HepG2 (cell line): ENCODE measurements around the gene GRIK4. TPM values are rescaled to one million over a fixed set of nuclear protein-coding genes. Genes with fewer than 3 reads are reported as not detected.

Experiments
- ATAC-seq: fragments of 200-7000 bp; cut with Tn5 transposase; 3 replicates; pipeline ENCODE4 v1.9.1; 2020; ENCODE audit warnings: mild to moderate bottlenecking, moderate library complexity
- BruUV-seq: library from RNA; stranded (reverse); fragments of 400-500 nt; replicated peaks from 2 replicates; lab custom pipeline; 2021; lab: Mats Ljungman, UMichigan
- CTCF ChIA-PET: fragments of 300-600 bp; formaldehyde crosslinking; extraction: SDS; loops from one replicate; lab custom pipeline; 2021; ENCODE audit warnings: low total read pairs, inconsistent platforms, low intra/inter-chr PET ratio; lab: Yijun Ruan, JAX
- POLR2A ChIA-PET: fragments of 350-600 bp; sonication (Branson Sonifier 250); formaldehyde crosslinking; loops from one replicate; lab custom pipeline; 2020; ENCODE audit warnings: antibody characterized with exemption, inconsistent platforms; lab: Yijun Ruan, JAX
- DNase-seq: peaks from one replicate; pipeline ENCODE4 v3.0.0-alpha.2; 2015; ENCODE audit warnings: low spot score
- FAIRE-seq: peaks from 3 replicates; lab custom pipeline; 2011; peaks lifted over from hg19 to GRCh38; lab: Jason Lieb, UNC
- H2AFZ ChIP-seq: one replicate; pipeline ENCODE4 v1.6.1; 2011; ENCODE audit warnings: low read length, inconsistent platforms
- H3K27ac ChIP-seq: fragments of 300-600 bp; 3 replicates; pipeline ENCODE4 v1.8.0; 2011; ENCODE audit warnings: mixed run types, mild to moderate bottlenecking, mixed read lengths, low read length, inconsistent platforms; ENCODE audit not compliant: insufficient read depth; ENCODE audit errors: extremely low read length
- H3K27me3 ChIP-seq, 2 experiments: fragments of 200-600 bp in 1 of 2; 2 replicates in 1 of 2; 3 replicates in 1 of 2; pipeline versions ENCODE4 v1.6.0 to v1.8.0; 2011; ENCODE audit warnings: low read length in 2 of 2, mild to moderate bottlenecking in 2 of 2, moderate library complexity in 2 of 2, inconsistent platforms in 1 of 2; ENCODE audit not compliant: insufficient read depth in 2 of 2, control insufficient read depth in 1 of 2
- H3K36me3 ChIP-seq, 2 experiments: fragments of 200-600 bp in 1 of 2; replicated peaks in 1 of 2; 2 replicates in 1 of 2; 3 replicates in 1 of 2; pipeline versions ENCODE4 v1.5.1 to v1.8.0; 2011; ENCODE audit warnings: low read length in 2 of 2, inconsistent platforms in 1 of 2; ENCODE audit not compliant: insufficient read depth in 2 of 2, control insufficient read depth in 1 of 2
- H3K4me1 ChIP-seq: 2 replicates; pipeline ENCODE4 v1.5.1; 2012; ENCODE audit warnings: low read length, inconsistent platforms; ENCODE audit not compliant: insufficient read depth
- H3K4me2 ChIP-seq: 2 replicates; pipeline ENCODE4 v1.6.0; 2011; ENCODE audit warnings: low read depth, low read length, inconsistent platforms
- H3K4me3 ChIP-seq, 3 experiments: fragments of 200-600 bp in 1 of 3; sonication (generic), shearing (Covaris generic) in 1 of 3; replicated peaks in 1 of 3; 2 replicates each; pipeline ENCODE4 v1.5.1; 2011 to 2016; ENCODE audit warnings: low read length in 3 of 3, inconsistent platforms in 2 of 3, low read depth in 2 of 3, mild to moderate bottlenecking in 2 of 3, control low read depth in 1 of 3, mixed read lengths in 1 of 3; ENCODE audit not compliant: insufficient read depth in 1 of 3
- H3K79me2 ChIP-seq: one replicate; pipeline ENCODE4 v1.6.1; 2011; ENCODE audit warnings: low read length, inconsistent platforms; ENCODE audit not compliant: insufficient read depth
- H3K9ac ChIP-seq: 2 replicates; pipeline ENCODE4 v1.6.0; 2011; ENCODE audit warnings: mild to moderate bottlenecking, low read depth, low read length, inconsistent platforms; ENCODE audit not compliant: insufficient read depth
- H3K9me3 ChIP-seq: 2 replicates; pipeline ENCODE4 v1.5.1; 2012; ENCODE audit warnings: mild to moderate bottlenecking, low read length
- H4K20me1 ChIP-seq: 2 replicates; pipeline ENCODE4 v1.6.0; 2011; ENCODE audit warnings: inconsistent platforms, mild to moderate bottlenecking, low read length, moderate library complexity; ENCODE audit not compliant: insufficient read depth
- DRAP1 ChIP-seq: IDR thresholded peaks from 2 replicates; pipeline ENCODE4 v1.6.1; 2016; ENCODE audit warnings: missing genetic modification reagents, missing compliant biosample characterization
- EZH2 ChIP-seq: conservative IDR thresholded peaks from 2 replicates; pipeline ENCODE4 v1.6.1; 2012; ENCODE audit warnings: mild to moderate bottlenecking, low read depth, low read length, moderate library complexity
- FUBP1 ChIP-seq: sonication (generic); formaldehyde crosslinking; IDR thresholded peaks from 2 replicates; pipeline ENCODE4 v1.5.1; 2020; ENCODE audit warnings: missing genetic modification reagents, mild to moderate bottlenecking, borderline replicate concordance
- GATAD1 ChIP-seq: IDR thresholded peaks from 2 replicates; pipeline ENCODE4 v1.6.1; 2016; ENCODE audit warnings: missing genetic modification reagents, missing compliant biosample characterization
- LRRFIP1 ChIP-seq: sonication (generic); formaldehyde crosslinking; conservative IDR thresholded peaks from 2 replicates; pipeline ENCODE4 v1.4.0; 2020; ENCODE audit warnings: missing genetic modification reagents
- NCOA1 ChIP-seq: sonication (generic); formaldehyde crosslinking; IDR thresholded peaks from 2 replicates; pipeline ENCODE4 v1.9.0; 2021; ENCODE audit warnings: missing genetic modification reagents
- NFIC ChIP-seq: IDR thresholded peaks from 2 replicates; pipeline ENCODE4 v1.6.1; 2012; ENCODE audit warnings: mild to moderate bottlenecking, low read length, inconsistent platforms
- ZBTB1 ChIP-seq: sonication (generic); formaldehyde crosslinking; IDR thresholded peaks from 2 replicates; pipeline ENCODE4 v1.4.0; 2020; ENCODE audit warnings: missing genetic modification reagents, borderline replicate concordance
- ZFP36L1 ChIP-seq: sonication (generic); formaldehyde crosslinking; IDR thresholded peaks from 2 replicates; pipeline ENCODE4 v1.8.0; 2022; ENCODE audit warnings: mild to moderate bottlenecking, missing genetic modification reagents, moderate library complexity
- ZMYM2 ChIP-seq: sonication (generic); formaldehyde crosslinking; IDR thresholded peaks from 2 replicates; pipeline ENCODE4 v1.8.0; 2022; ENCODE audit warnings: mild to moderate bottlenecking, missing genetic modification reagents
- ZNF281 ChIP-seq: sonication (generic); formaldehyde crosslinking; IDR thresholded peaks from 2 replicates; pipeline ENCODE4 v1.4.0; 2020; ENCODE audit warnings: missing genetic modification reagents, borderline replicate concordance
- ZNF431 ChIP-seq: sonication (generic); formaldehyde crosslinking; IDR thresholded peaks from 2 replicates; pipeline ENCODE4 v1.9.0; 2022; ENCODE audit warnings: missing genetic modification reagents, low read depth, mild to moderate bottlenecking, borderline replicate concordance
- ZSCAN20 ChIP-seq: sonication (generic); formaldehyde crosslinking; IDR thresholded peaks from 2 replicates; pipeline ENCODE4 v1.4.0; 2020; ENCODE audit warnings: missing genetic modification reagents, mild to moderate bottlenecking, borderline replicate concordance
- WGBS: methylation state at CpG from one replicate; pipeline ENCODE4 v1.1.6; 2017; ENCODE audit warnings: low lambda C conversion rate; 5-methylcytosine and 5-hydroxymethylcytosine counted together
- in situ Hi-C: cut with HindIII; loops from 2 replicates; pipeline ENCODE4 v1.10.0; 2017; ENCODE audit warnings: low pct_unique_long_range_greater_than_20kb; ENCODE audit not compliant: extremely low pct_ligation_motif_present
- intact Hi-C: fragments of 100-400 bp; cut with micrococcal nuclease; formaldehyde crosslinking; loops from one replicate; pipeline ENCODE4 v1.10.0; 2022; ENCODE audit not compliant: unreplicated experiment
- polyA plus RNA-seq, 8 experiments: library from polyadenylated mRNA; depleted of rRNA in 3 of 8; stranded (reverse) in 7 of 8; unstranded in 1 of 8; fragments of >200 nt; fragmentation: Illumina TruSeq in 4 of 8; extraction: Trizol in 4 of 8; gene quantifications; 2 replicates each; pipeline versions ENCODE4 v1.2.1 to v1.2.3, GENCODE V29; 2011 to 2016; ENCODE audit warnings: low read depth in 4 of 8, missing spikeins in 1 of 8, mixed read lengths in 1 of 8; ENCODE audit not compliant: insufficient read depth in 1 of 8
- total RNA-seq, 5 experiments: library from RNA; depleted of rRNA; stranded (reverse); fragments of >200 nt; fragmentation: Illumina TruSeq; extraction: Trizol; gene quantifications; 2 replicates each; pipeline ENCODE4 v1.2.3, GENCODE V29; 2016; ENCODE audit warnings: low read depth in 1 of 5

Gene GRIK4
- total and polyA plus RNA-seq, 2 of the 13 experiments (the other 11 are each of a cell fraction or from before 2014, with no cell fraction given) = 0.04 to 0.07 TPM

GRCh38 chr11:120903686-120904085 is 392.1 kb downstream of the GRIK4 start:
- peaks cover 24% of the 10 kb centered on the region for H3K4me1 ChIP-seq
- WGBS = 31% methylated on average over 9 of the region's 9 CpGs
- H3K36me3 ChIP-seq = no peaks in the 10 kb centered on the region
- TF ChIP-seq ZNF431 (no peak), ZMYM2 (CRISPR knock-in tag) (no peak), ZFP36L1 (no peak), FUBP1 (no peak), NFIC (no peak), ZNF281 (no peak), EZH2 (no peak), DRAP1 (CRISPR knock-in tag) (no peak), ZSCAN20 (CRISPR knock-in tag) (no peak), ZBTB1 (CRISPR knock-in tag) (no peak), LRRFIP1 (CRISPR knock-in tag) (no peak), GATAD1 (CRISPR knock-in tag) (no peak), NCOA1 (CRISPR knock-in tag) (no peak)
- CTCF ChIA-PET = no interaction called here
- no peaks in the 10 kb centered on the region for H3K9me3 ChIP-seq
- H3K79me2 ChIP-seq = no peaks in the 10 kb centered on the region
- H3K4me3 ChIP-seq = no peak overlapping the region
- BruUV-seq = no TSS peak
- intact Hi-C loops (no loop called here), in situ Hi-C loops (no loop called here)
- H3K4me2 ChIP-seq = no peak overlapping the region
- no peaks in the 10 kb centered on the region for H4K20me1 ChIP-seq
- FAIRE-seq = no peak
- peaks cover 1 to 20% of the 10 kb centered on the region in 2 experiments; a peak in 2 of 5 replicates for H3K27me3 ChIP-seq
- no peak overlapping the region for H3K9ac ChIP-seq
- POLR2A ChIA-PET = no interaction called here
- ATAC-seq = no peak
- H3K27ac ChIP-seq = no peak overlapping the region
- DNase-seq = no peak
- no peak overlapping the region for H2AFZ ChIP-seq
